Measurements from ENCODE around the gene COLGALT1. TPM values are rescaled to one million over a fixed set of nuclear protein-coding genes. Genes with fewer than 3 reads are reported as not detected.

Gene COLGALT1
- total and polyA plus RNA-seq, 5 donors from 2014 or later: 17.1 to 40.6 (median 18.3) TPM

GRCh38 chr19:17618936-17619335 lies 63.5 kb downstream of the COLGALT1 start:
- Histone ChIP-seq H3K27me3 (ENCODE audit: control insufficient read depth, insufficient read depth, low read length) (peaks cover 5% of the 10 kb centered on the region), H3K36me3 (ENCODE audit: control insufficient read depth, insufficient read depth, low read length) (no peaks in the 10 kb centered on the region), H3K4me1 (ENCODE audit: control insufficient read depth, insufficient read depth, low read length, poor library complexity, severe bottlenecking) (no peaks in the 10 kb centered on the region), H3K4me3 (ENCODE audit: low read depth, low read length) (no peak overlapping the region), H3K9me3 (ENCODE audit: control insufficient read depth in 2 of 2, low read length in 2 of 2) (peaks cover 0 to 2% of the 10 kb centered on the region in 2 experiments), H3K27ac (ENCODE audit: insufficient read depth, low read length, poor library complexity, severe bottlenecking) (no peak overlapping the region)
- Mint-ChIP-seq H3K27me3 (peaks cover 28% of the 10 kb centered on the region), H3K36me3 (no peaks in the 10 kb centered on the region), H3K9me3 (peaks cover 0 to 8% (median 0%) of the 10 kb centered on the region in 7 donors), H3K27ac (no peak overlapping the region), H3K4me1 (peaks cover 0 to 19% (median under 1%) of the 10 kb centered on the region in 4 donors), H3K4me3 (no peak overlapping the region)
- DNase-seq (no peak), ATAC-seq (ENCODE audit: low read depth in 2 of 2) (no peak)

- Histone ChIP-seq H3K27me3 (ENCODE audit: control insufficient read depth, insufficient read depth, low read length) (peaks cover 7% of the 10 kb centered on the region), H3K36me3 (ENCODE audit: control insufficient read depth, insufficient read depth, low read length) (no peaks in the 10 kb centered on the region), H3K4me3 (ENCODE audit: low read depth, low read length) (no peak overlapping the region), H3K9me3 (ENCODE audit: control insufficient read depth in 2 of 2, low read length in 2 of 2) (peaks cover 0 to 2% of the 10 kb centered on the region in 2 experiments), H3K27ac (ENCODE audit: insufficient read depth, low read length, poor library complexity, severe bottlenecking) (no peak overlapping the region), H3K4me1 (ENCODE audit: control insufficient read depth, insufficient read depth, low read length, poor library complexity, severe bottlenecking) (no peaks in the 10 kb centered on the region)
- ATAC-seq (ENCODE audit: low read depth in 2 of 2) (no peak), DNase-seq (no peak)
- H3K4me1 Mint-ChIP-seq: peaks cover 0 to 19% (median 2%) of the 10 kb centered on the region in 4 donors
- peak overlapping the region in 1 of 3 donors; percentile 45 for H3K27ac Mint-ChIP-seq
- H3K9me3 Mint-ChIP-seq: peaks cover 0 to 8% (median 0%) of the 10 kb centered on the region in 7 donors
- H3K4me3 Mint-ChIP-seq: no peak overlapping the region
- no peaks in the 10 kb centered on the region for H3K36me3 Mint-ChIP-seq
- H3K27me3 Mint-ChIP-seq: peaks cover 28% of the 10 kb centered on the region
Measured at GRCh38 chr19:17620696-17621095, 65.2 kb downstream of the COLGALT1 start.

GRCh38 chr19:17623224-17623935 lies 67.9 kb downstream of the COLGALT1 start:
- H3K27me3 Mint-ChIP-seq: peaks cover 9% of the 10 kb centered on the region
- Histone ChIP-seq H3K4me1 (ENCODE audit: control insufficient read depth, insufficient read depth, low read length, poor library complexity, severe bottlenecking) (no peaks in the 10 kb centered on the region), H3K27me3 (ENCODE audit: control insufficient read depth, insufficient read depth, low read length) (peaks cover 2% of the 10 kb centered on the region), H3K27ac (ENCODE audit: insufficient read depth, low read length, poor library complexity, severe bottlenecking) (no peak overlapping the region), H3K36me3 (ENCODE audit: control insufficient read depth, insufficient read depth, low read length) (no peaks in the 10 kb centered on the region), H3K9me3 (ENCODE audit: control insufficient read depth in 2 of 2, low read length in 2 of 2) (peaks cover 0 to 2% of the 10 kb centered on the region in 2 experiments), H3K4me3 (ENCODE audit: low read depth, low read length) (no peak overlapping the region)
- ATAC-seq (ENCODE audit: low read depth in 2 of 2) (no peak), DNase-seq (no peak)
- H3K9me3 Mint-ChIP-seq: peaks cover 0 to 8% (median 0%) of the 10 kb centered on the region in 7 donors
- H3K36me3 Mint-ChIP-seq: no peaks in the 10 kb centered on the region
- no peak overlapping the region for H3K27ac Mint-ChIP-seq
- H3K4me3 Mint-ChIP-seq: no peak overlapping the region
- peaks cover 0 to 12% (median 4%) of the 10 kb centered on the region in 4 donors for H3K4me1 Mint-ChIP-seq

DNA sequence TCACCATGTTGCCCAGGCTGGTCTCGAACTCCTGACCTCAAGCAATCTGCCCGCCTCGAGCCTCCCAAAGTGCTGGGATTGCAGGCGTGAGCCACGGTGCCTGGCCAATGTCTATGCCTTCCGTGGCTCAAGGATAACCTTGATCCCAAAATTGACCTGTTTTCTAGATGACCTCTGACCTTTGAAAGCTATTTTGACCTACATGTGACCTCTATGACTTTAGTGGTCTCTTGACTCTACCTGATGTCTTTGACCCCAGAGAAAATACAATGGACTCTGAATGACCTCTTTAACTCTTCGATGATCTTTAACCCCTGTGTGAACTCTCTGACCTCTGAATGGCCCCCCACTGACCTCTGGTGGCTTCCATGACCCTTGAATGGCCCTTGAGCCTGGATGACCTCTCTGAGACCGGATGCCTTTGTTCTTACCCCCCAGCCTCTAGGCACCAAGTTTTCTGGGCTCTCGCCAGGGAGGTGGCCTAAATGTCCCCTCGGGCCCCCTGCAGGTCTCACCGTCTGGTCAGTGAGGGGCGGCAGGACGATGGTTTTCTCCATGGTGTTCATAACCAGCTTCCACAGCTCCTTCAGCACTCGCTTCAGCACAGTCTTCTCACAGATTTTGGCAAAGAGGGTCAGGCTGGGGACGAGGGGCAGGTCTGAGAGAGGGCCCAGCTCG lies 69.0 kb downstream of the COLGALT1 start:
- H3K36me3 Mint-ChIP-seq: no peaks in the 10 kb centered on the region
- no peak overlapping the region for H3K4me3 ChIP-seq (ENCODE audit: low read depth, low read length)
- no peak for DNase-seq
- no peak overlapping the region for H3K27ac ChIP-seq (ENCODE audit: insufficient read depth, low read length, poor library complexity, severe bottlenecking)
- H3K27me3 ChIP-seq (ENCODE audit: control insufficient read depth, insufficient read depth, low read length): peaks cover 2% of the 10 kb centered on the region
- peaks cover 9% of the 10 kb centered on the region for H3K27me3 Mint-ChIP-seq
- H3K4me3 Mint-ChIP-seq: peak overlapping the region in 1 of 4 donors; percentile 71
- no peaks in the 10 kb centered on the region for H3K36me3 ChIP-seq (ENCODE audit: control insufficient read depth, insufficient read depth, low read length)
- no peak for ATAC-seq (ENCODE audit: low read depth in 2 of 2)
- H3K4me1 Mint-ChIP-seq: peaks cover 0 to 12% (median 4%) of the 10 kb centered on the region in 4 donors
- peaks cover 0 to 8% (median 0%) of the 10 kb centered on the region in 7 donors for H3K9me3 Mint-ChIP-seq
- no peak overlapping the region for H3K27ac Mint-ChIP-seq
- peaks cover 0 to 2% of the 10 kb centered on the region in 2 experiments for H3K9me3 ChIP-seq (ENCODE audit: control insufficient read depth in 2 of 2, low read length in 2 of 2)
- H3K4me1 ChIP-seq (ENCODE audit: control insufficient read depth, insufficient read depth, low read length, poor library complexity, severe bottlenecking): no peaks in the 10 kb centered on the region

DNA sequence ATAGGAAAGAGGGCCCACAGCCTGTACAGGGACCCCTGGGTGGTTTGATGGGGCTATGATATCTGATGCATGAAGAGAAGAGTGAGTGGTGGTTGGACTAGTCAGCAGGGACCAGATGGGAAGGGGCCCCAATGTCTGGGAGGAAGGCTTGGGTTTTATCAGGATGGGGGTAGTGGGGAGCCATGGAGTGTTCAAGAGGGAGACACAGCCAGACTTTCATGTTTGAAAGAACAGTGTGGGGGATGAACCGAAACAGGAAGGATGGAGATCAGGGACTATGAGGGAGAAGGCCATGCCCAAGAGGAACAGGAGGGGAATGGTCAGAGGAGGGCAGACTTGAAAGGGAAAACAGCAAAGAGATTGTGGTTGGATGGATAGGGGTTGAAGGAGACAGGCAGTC lies 69.6 kb downstream of the COLGALT1 start:
- no peak overlapping the region for H3K27ac ChIP-seq (ENCODE audit: insufficient read depth, low read length, poor library complexity, severe bottlenecking)
- no peak overlapping the region for H3K4me3 ChIP-seq (ENCODE audit: low read depth, low read length)
- H3K4me1 ChIP-seq (ENCODE audit: control insufficient read depth, insufficient read depth, low read length, poor library complexity, severe bottlenecking): no peaks in the 10 kb centered on the region
- H3K27ac Mint-ChIP-seq: no peak overlapping the region
- no peaks in the 10 kb centered on the region for H3K36me3 Mint-ChIP-seq
- H3K27me3 Mint-ChIP-seq: peaks cover 9% of the 10 kb centered on the region
- no peak overlapping the region for H3K4me3 Mint-ChIP-seq
- peaks cover 0 to 8% (median 0%) of the 10 kb centered on the region in 7 donors for H3K9me3 Mint-ChIP-seq
- H3K9me3 ChIP-seq (ENCODE audit: control insufficient read depth in 2 of 2, low read length in 2 of 2): peaks cover 0 to 2% of the 10 kb centered on the region in 2 experiments
- H3K36me3 ChIP-seq (ENCODE audit: control insufficient read depth, insufficient read depth, low read length): no peaks in the 10 kb centered on the region
- DNase-seq: no peak
- H3K27me3 ChIP-seq (ENCODE audit: control insufficient read depth, insufficient read depth, low read length): peaks cover 2% of the 10 kb centered on the region
- ATAC-seq (ENCODE audit: low read depth in 2 of 2): no peak
- peaks cover 0 to 12% (median 4%) of the 10 kb centered on the region in 4 donors for H3K4me1 Mint-ChIP-seq

DNA sequence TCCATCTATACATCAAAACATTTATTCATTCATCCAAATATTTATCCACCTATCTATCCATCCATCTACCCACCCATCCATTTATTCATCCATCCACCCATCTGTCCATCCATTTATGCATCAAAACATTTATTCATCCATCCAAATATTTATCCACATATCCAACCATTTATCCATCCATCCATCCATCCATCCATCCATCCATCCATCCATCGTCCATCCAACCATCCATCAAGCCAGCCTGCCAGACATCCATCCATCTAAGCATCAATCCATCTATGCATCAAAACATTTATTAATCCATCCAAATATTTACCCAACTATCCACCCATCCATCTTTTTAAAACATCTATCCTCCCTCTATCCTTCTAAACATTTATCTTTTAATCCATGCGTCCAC lies 70.5 kb downstream of the COLGALT1 start:
- Mint-ChIP-seq H3K27me3 (peaks cover 9% of the 10 kb centered on the region), H3K36me3 (no peaks in the 10 kb centered on the region), H3K4me3 (peak overlapping the region in 1 of 4 donors; percentile 10), H3K4me1 (peaks cover 0 to 12% (median 4%) of the 10 kb centered on the region in 4 donors), H3K27ac (no peak overlapping the region), H3K9me3 (peaks cover 0 to 7% (median 0%) of the 10 kb centered on the region in 7 donors)
- Histone ChIP-seq H3K4me3 (ENCODE audit: low read depth, low read length) (no peak overlapping the region), H3K27me3 (ENCODE audit: control insufficient read depth, insufficient read depth, low read length) (peaks cover 2% of the 10 kb centered on the region), H3K4me1 (ENCODE audit: control insufficient read depth, insufficient read depth, low read length, poor library complexity, severe bottlenecking) (no peaks in the 10 kb centered on the region), H3K9me3 (ENCODE audit: control insufficient read depth in 2 of 2, low read length in 2 of 2) (peaks cover 0 to 2% of the 10 kb centered on the region in 2 experiments), H3K36me3 (ENCODE audit: control insufficient read depth, insufficient read depth, low read length) (no peaks in the 10 kb centered on the region), H3K27ac (ENCODE audit: insufficient read depth, low read length, poor library complexity, severe bottlenecking) (no peak overlapping the region)
- DNase-seq: no peak
- no peak for ATAC-seq (ENCODE audit: low read depth in 2 of 2)

DNA sequence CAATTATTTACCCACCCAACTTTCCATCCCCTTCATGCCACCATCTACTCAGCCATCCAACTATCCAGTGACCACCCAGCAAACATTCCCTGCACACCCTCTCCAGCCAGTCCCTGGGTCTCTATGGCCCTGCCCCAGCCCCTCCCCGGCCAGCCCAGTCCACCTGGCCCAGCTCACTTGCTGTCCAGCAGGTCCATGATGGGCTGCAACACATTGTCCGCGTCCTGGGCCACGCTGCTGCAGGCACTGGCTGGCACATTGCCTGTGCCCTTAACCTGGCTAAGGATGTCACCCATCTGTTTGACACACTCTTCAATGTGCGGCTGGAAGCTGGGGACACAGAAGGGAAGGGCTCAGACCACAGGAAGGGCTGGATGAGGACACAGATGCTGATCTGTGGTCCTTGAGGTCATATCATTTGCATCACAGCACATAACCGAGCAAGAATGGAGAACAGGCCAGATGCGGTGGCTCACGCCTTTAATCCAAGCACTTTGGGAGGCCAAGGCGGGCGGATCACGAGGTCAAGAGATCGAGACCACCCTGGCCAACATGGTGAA lies 71.1 kb downstream of the COLGALT1 start:
- H3K36me3 ChIP-seq (ENCODE audit: control insufficient read depth, insufficient read depth, low read length): no peaks in the 10 kb centered on the region
- no peak for DNase-seq
- no peak overlapping the region for H3K4me3 ChIP-seq (ENCODE audit: low read depth, low read length)
- Mint-ChIP-seq H3K27ac (no peak overlapping the region), H3K27me3 (peaks cover 9% of the 10 kb centered on the region), H3K4me3 (no peak overlapping the region), H3K4me1 (peaks cover 0 to 12% (median 4%) of the 10 kb centered on the region in 4 donors), H3K9me3 (peaks cover 0 to 5% (median 0%) of the 10 kb centered on the region in 7 donors), H3K36me3 (no peaks in the 10 kb centered on the region)
- H3K27me3 ChIP-seq (ENCODE audit: control insufficient read depth, insufficient read depth, low read length): peaks cover 2% of the 10 kb centered on the region
- no peak overlapping the region for H3K27ac ChIP-seq (ENCODE audit: insufficient read depth, low read length, poor library complexity, severe bottlenecking)
- peaks cover 0 to 2% of the 10 kb centered on the region in 2 experiments for H3K9me3 ChIP-seq (ENCODE audit: control insufficient read depth in 2 of 2, low read length in 2 of 2)
- no peaks in the 10 kb centered on the region for H3K4me1 ChIP-seq (ENCODE audit: control insufficient read depth, insufficient read depth, low read length, poor library complexity, severe bottlenecking)
- ATAC-seq (ENCODE audit: low read depth in 2 of 2): no peak
